HEK293 (cell line): ENCODE data around the gene SYNCRIP.

Experiments used
- EGR2 ChIP-seq: fragments of 450-650 bp; formaldehyde crosslinking; IDR thresholded peaks from 2 replicates; pipeline ENCODE4 v1.5.1; 2016; ENCODE audit warnings: low read depth, missing biosample characterization, missing genetic modification characterization
- IKZF3 ChIP-seq: fragments of 450-650 bp; IDR thresholded peaks from 2 replicates; pipeline ENCODE4 v1.5.0; 2018; ENCODE audit warnings: missing biosample characterization, mild to moderate bottlenecking, missing genetic modification characterization, moderate library complexity
- KLF9 ChIP-seq: fragments of 450-650 bp; formaldehyde crosslinking; IDR thresholded peaks from 2 replicates; pipeline ENCODE4 v1.5.1; 2016; ENCODE audit warnings: missing biosample characterization, missing genetic modification characterization, low read depth
- MYNN ChIP-seq: fragments of 450-650 bp; formaldehyde crosslinking; IDR thresholded peaks from 2 replicates; pipeline ENCODE4 v1.5.1; 2016; ENCODE audit warnings: missing biosample characterization, missing genetic modification characterization, borderline replicate concordance
- RBAK ChIP-seq: fragments of 450-650 bp; formaldehyde crosslinking; IDR thresholded peaks from 2 replicates; pipeline ENCODE4 v1.5.1; 2016; ENCODE audit warnings: missing biosample characterization, missing genetic modification characterization
- TRIM28 ChIP-seq: IDR thresholded peaks from 2 replicates; pipeline ENCODE4 v1.6.1; 2011; ENCODE audit warnings: low read length, control low read depth, borderline replicate concordance
- ZBTB8A ChIP-seq: fragments of 450-650 bp; formaldehyde crosslinking; IDR thresholded peaks from 2 replicates; pipeline ENCODE4 v1.5.1; 2016; ENCODE audit warnings: missing biosample characterization, missing genetic modification characterization
- ZNF140 ChIP-seq: fragments of 450-650 bp; formaldehyde crosslinking; IDR thresholded peaks from 2 replicates; pipeline ENCODE4 v1.5.1; 2016; ENCODE audit warnings: missing biosample characterization, missing genetic modification characterization
- ZNF157 ChIP-seq: fragments of 450-650 bp; formaldehyde crosslinking; IDR thresholded peaks from 2 replicates; pipeline ENCODE4 v1.5.1; 2016; ENCODE audit warnings: missing biosample characterization, missing genetic modification characterization
- ZNF16 ChIP-seq: fragments of 450-650 bp; formaldehyde crosslinking; IDR thresholded peaks from 2 replicates; pipeline ENCODE4 v1.5.1; 2016; ENCODE audit warnings: low read depth, missing biosample characterization, missing genetic modification characterization
- ZNF174 ChIP-seq: fragments of 450-650 bp; formaldehyde crosslinking; IDR thresholded peaks from 2 replicates; pipeline ENCODE4 v1.5.0; 2017; ENCODE audit warnings: missing biosample characterization, mild to moderate bottlenecking, missing genetic modification characterization
- ZNF175 ChIP-seq: fragments of 450-650 bp; formaldehyde crosslinking; IDR thresholded peaks from 2 replicates; pipeline ENCODE4 v1.5.1; 2016; ENCODE audit warnings: missing biosample characterization, missing genetic modification characterization
- ZNF214 ChIP-seq: fragments of 450-650 bp; formaldehyde crosslinking; IDR thresholded peaks from 2 replicates; pipeline ENCODE4 v1.5.1; 2017; ENCODE audit warnings: missing biosample characterization, mild to moderate bottlenecking, missing genetic modification characterization, borderline replicate concordance
- ZNF239 ChIP-seq: fragments of 450-650 bp; formaldehyde crosslinking; IDR thresholded peaks from 2 replicates; pipeline ENCODE4 v1.5.1; 2016; ENCODE audit warnings: missing biosample characterization, missing genetic modification characterization
- ZNF341 ChIP-seq: fragments of 450-650 bp; formaldehyde crosslinking; IDR thresholded peaks from 2 replicates; pipeline ENCODE4; 2016; ENCODE audit warnings: low read depth, missing biosample characterization, missing genetic modification characterization
- ZNF37A ChIP-seq: fragments of 450-650 bp; IDR thresholded peaks from 2 replicates; pipeline ENCODE4 v1.5.1; 2018; ENCODE audit warnings: missing biosample characterization, missing genetic modification characterization
- ZNF510 ChIP-seq: fragments of 450-650 bp; formaldehyde crosslinking; IDR thresholded peaks from 2 replicates; pipeline ENCODE4 v1.5.1; 2018; ENCODE audit warnings: mild to moderate bottlenecking, missing genetic modification characterization, missing biosample characterization; ENCODE audit not compliant: insufficient replicate concordance
- ZNF521 ChIP-seq: fragments of 450-650 bp; formaldehyde crosslinking; IDR thresholded peaks from 2 replicates; pipeline ENCODE4 v1.5.1; 2017; ENCODE audit warnings: missing biosample characterization, mild to moderate bottlenecking, missing genetic modification characterization
- ZNF560 ChIP-seq: fragments of 450-650 bp; formaldehyde crosslinking; IDR thresholded peaks from 2 replicates; pipeline ENCODE4 v1.5.1; 2017; ENCODE audit warnings: missing biosample characterization, missing genetic modification characterization, borderline replicate concordance
- ZNF571 ChIP-seq: fragments of 450-650 bp; formaldehyde crosslinking; IDR thresholded peaks from 2 replicates; pipeline ENCODE4 v1.5.0; 2017; ENCODE audit warnings: missing biosample characterization, missing genetic modification characterization
- ZNF626 ChIP-seq: fragments of 450-650 bp; sonication (Bioruptor Pico); formaldehyde crosslinking; IDR thresholded peaks from 2 replicates; pipeline ENCODE4 v1.5.1; 2018; ENCODE audit warnings: missing biosample characterization, missing genetic modification characterization, inconsistent platforms
- ZSCAN23 ChIP-seq: fragments of 450-650 bp; formaldehyde crosslinking; IDR thresholded peaks from 2 replicates; pipeline ENCODE4 v1.5.1; 2016; ENCODE audit warnings: missing biosample characterization, missing genetic modification characterization
- TF ChIP-seq, protein P1 (sequence below): fragments of 450-650 bp; formaldehyde crosslinking; IDR thresholded peaks from 2 replicates; pipeline ENCODE4 v1.5.1; 2016; ENCODE audit warnings: missing biosample characterization, missing genetic modification characterization
- TF ChIP-seq, protein P2 (sequence below): fragments of 450-650 bp; formaldehyde crosslinking; IDR thresholded peaks from 2 replicates; pipeline ENCODE4 v1.5.1; 2017; ENCODE audit warnings: missing biosample characterization, missing genetic modification characterization
- TF ChIP-seq, protein P3 (sequence below): fragments of 450-650 bp; formaldehyde crosslinking; IDR thresholded peaks from 2 replicates; pipeline ENCODE4 v1.5.1; 2016; ENCODE audit warnings: missing biosample characterization, missing genetic modification characterization
- TF ChIP-seq, protein P4 (sequence below): fragments of 450-650 bp; formaldehyde crosslinking; IDR thresholded peaks from 2 replicates; pipeline ENCODE4 v1.5.1; 2016; ENCODE audit warnings: missing biosample characterization, missing genetic modification characterization, borderline replicate concordance

Gene SYNCRIP

DNA sequence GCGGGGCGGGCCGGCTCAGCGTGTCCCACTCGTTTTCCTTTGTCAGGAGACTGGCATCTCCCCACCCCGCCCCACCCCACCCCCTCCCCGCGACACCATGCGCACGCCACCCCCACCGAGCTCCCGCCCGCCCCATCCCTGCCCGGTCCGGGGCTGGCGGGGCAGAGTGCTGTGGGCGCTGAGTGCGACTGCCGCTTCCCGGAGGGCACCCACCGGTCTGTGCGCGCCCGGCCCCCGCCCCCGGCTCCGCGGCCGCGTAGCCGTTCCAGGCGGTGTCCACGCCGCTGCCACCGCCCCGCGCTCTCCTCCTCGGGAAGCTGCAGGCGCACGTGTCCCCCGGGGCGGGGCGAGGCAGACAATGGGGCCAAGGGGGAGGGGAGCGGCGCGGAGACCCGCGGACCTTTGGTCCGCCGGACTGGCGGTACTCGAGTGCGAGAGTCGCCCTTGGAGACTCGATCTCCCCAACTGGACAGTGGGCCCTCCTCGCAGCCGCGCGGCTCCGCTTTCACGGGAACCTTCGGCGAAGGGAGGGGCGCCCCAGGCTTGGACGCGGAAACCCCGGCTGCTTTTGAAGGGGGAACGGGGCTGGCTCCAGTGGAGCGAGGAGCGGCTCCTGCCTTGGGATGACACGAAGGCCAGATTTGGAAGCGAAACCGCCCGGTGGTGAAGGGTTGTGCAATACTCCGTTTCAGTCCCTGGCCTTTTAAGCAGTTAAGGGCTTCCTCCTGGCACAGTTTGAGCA, 1.0 kb upstream of the SYNCRIP start (continued):
- TF ChIP-seq ZBTB8A (peak; percentile 70), ZNF510 (tag by site-specific recombination) (no peak), ZNF214 (tag by site-specific recombination) (no peak), IKZF3 (tag by site-specific recombination) (peak; percentile 94), ZNF626 (no peak), ZNF140 (tag by site-specific recombination) (no peak), TRIM28 (no peak), RBAK (no peak), ZNF16 (tag by site-specific recombination) (no peak), KLF9 (tag by site-specific recombination) (peak; percentile 61), ZNF175 (tag by site-specific recombination) (no peak), ZNF571 (tag by site-specific recombination) (no peak), ZNF341 (tag by site-specific recombination) (peak; percentile 95), ZNF37A (0 out of 2 replicates have a peak, but pooled peaks have one; percentile 31), ZNF521 (no peak), ZNF174 (no peak), ZNF560 (tag by site-specific recombination) (no peak), ZNF239 (tag by site-specific recombination) (0 out of 2 replicates have a peak, but pooled peaks have one; percentile 11), ZNF157 (no peak), EGR2 (tag by site-specific recombination) (no peak), ZSCAN23 (tag by site-specific recombination) (no peak), MYNN (tag by site-specific recombination) (no peak)
- TF ChIP-seq, protein P1, sequence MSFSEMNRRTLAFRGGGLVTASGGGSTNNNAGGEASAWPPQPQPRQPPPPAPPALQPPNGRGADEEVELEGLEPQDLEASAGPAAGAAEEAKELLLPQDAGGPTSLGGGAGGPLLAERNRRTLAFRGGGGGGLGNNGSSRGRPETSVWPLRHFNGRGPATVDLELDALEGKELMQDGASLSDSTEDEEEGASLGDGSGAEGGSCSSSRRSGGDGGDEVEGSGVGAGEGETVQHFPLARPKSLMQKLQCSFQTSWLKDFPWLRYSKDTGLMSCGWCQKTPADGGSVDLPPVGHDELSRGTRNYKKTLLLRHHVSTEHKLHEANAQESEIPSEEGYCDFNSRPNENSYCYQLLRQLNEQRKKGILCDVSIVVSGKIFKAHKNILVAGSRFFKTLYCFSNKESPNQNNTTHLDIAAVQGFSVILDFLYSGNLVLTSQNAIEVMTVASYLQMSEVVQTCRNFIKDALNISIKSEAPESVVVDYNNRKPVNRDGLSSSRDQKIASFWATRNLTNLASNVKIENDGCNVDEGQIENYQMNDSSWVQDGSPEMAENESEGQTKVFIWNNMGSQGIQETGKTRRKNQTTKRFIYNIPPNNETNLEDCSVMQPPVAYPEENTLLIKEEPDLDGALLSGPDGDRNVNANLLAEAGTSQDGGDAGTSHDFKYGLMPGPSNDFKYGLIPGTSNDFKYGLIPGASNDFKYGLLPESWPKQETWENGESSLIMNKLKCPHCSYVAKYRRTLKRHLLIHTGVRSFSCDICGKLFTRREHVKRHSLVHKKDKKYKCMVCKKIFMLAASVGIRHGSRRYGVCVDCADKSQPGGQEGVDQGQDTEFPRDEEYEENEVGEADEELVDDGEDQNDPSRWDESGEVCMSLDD (tag by site-specific recombination), result peak; percentile 88
- TF ChIP-seq, protein P2, sequence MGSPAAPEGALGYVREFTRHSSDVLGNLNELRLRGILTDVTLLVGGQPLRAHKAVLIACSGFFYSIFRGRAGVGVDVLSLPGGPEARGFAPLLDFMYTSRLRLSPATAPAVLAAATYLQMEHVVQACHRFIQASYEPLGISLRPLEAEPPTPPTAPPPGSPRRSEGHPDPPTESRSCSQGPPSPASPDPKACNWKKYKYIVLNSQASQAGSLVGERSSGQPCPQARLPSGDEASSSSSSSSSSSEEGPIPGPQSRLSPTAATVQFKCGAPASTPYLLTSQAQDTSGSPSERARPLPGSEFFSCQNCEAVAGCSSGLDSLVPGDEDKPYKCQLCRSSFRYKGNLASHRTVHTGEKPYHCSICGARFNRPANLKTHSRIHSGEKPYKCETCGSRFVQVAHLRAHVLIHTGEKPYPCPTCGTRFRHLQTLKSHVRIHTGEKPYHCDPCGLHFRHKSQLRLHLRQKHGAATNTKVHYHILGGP (tag by site-specific recombination), result no peak
- TF ChIP-seq, protein P3, sequence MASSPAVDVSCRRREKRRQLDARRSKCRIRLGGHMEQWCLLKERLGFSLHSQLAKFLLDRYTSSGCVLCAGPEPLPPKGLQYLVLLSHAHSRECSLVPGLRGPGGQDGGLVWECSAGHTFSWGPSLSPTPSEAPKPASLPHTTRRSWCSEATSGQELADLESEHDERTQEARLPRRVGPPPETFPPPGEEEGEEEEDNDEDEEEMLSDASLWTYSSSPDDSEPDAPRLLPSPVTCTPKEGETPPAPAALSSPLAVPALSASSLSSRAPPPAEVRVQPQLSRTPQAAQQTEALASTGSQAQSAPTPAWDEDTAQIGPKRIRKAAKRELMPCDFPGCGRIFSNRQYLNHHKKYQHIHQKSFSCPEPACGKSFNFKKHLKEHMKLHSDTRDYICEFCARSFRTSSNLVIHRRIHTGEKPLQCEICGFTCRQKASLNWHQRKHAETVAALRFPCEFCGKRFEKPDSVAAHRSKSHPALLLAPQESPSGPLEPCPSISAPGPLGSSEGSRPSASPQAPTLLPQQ (tag by site-specific recombination), result peak; percentile 97
- TF ChIP-seq, protein P4, sequence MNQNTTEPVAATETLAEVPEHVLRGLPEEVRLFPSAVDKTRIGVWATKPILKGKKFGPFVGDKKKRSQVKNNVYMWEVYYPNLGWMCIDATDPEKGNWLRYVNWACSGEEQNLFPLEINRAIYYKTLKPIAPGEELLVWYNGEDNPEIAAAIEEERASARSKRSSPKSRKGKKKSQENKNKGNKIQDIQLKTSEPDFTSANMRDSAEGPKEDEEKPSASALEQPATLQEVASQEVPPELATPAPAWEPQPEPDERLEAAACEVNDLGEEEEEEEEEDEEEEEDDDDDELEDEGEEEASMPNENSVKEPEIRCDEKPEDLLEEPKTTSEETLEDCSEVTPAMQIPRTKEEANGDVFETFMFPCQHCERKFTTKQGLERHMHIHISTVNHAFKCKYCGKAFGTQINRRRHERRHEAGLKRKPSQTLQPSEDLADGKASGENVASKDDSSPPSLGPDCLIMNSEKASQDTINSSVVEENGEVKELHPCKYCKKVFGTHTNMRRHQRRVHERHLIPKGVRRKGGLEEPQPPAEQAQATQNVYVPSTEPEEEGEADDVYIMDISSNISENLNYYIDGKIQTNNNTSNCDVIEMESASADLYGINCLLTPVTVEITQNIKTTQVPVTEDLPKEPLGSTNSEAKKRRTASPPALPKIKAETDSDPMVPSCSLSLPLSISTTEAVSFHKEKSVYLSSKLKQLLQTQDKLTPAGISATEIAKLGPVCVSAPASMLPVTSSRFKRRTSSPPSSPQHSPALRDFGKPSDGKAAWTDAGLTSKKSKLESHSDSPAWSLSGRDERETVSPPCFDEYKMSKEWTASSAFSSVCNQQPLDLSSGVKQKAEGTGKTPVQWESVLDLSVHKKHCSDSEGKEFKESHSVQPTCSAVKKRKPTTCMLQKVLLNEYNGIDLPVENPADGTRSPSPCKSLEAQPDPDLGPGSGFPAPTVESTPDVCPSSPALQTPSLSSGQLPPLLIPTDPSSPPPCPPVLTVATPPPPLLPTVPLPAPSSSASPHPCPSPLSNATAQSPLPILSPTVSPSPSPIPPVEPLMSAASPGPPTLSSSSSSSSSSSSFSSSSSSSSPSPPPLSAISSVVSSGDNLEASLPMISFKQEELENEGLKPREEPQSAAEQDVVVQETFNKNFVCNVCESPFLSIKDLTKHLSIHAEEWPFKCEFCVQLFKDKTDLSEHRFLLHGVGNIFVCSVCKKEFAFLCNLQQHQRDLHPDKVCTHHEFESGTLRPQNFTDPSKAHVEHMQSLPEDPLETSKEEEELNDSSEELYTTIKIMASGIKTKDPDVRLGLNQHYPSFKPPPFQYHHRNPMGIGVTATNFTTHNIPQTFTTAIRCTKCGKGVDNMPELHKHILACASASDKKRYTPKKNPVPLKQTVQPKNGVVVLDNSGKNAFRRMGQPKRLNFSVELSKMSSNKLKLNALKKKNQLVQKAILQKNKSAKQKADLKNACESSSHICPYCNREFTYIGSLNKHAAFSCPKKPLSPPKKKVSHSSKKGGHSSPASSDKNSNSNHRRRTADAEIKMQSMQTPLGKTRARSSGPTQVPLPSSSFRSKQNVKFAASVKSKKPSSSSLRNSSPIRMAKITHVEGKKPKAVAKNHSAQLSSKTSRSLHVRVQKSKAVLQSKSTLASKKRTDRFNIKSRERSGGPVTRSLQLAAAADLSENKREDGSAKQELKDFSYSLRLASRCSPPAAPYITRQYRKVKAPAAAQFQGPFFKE (tag by site-specific recombination), result no peak
